A673 (cell line): ENCODE results near the gene CHIC2. TPM values are rescaled to one million over a fixed set of nuclear protein-coding genes. Genes with fewer than 3 reads are reported as not detected.

Source experiments
- BruUV-seq: library from RNA; stranded (reverse); fragments of 400-500 nt; replicated peaks from 2 replicates; lab custom pipeline; 2021; lab: Mats Ljungman, UMichigan
- CTCF ChIA-PET: fragments of 300-600 bp; sonication (Branson Sonifier 250); formaldehyde crosslinking; loops from one replicate; lab custom pipeline; 2022; ENCODE audit warnings: antibody characterized with exemption; lab: Charles Lee
- POLR2A ChIA-PET: fragments of 300-600 bp; sonication (Branson Sonifier 250); formaldehyde crosslinking; loops from one replicate; lab custom pipeline; 2022; ENCODE audit warnings: antibody characterized with exemption; ENCODE audit not compliant: low non-redundant PET; lab: Charles Lee
- DNase-seq: peaks from one replicate; pipeline ENCODE4 v3.0.0-alpha.2; 2015; ENCODE audit warnings: low spot score
- H3K27ac ChIP-seq: fragments of 200-600 bp; sonication (generic); 2 replicates; pipeline ENCODE4 v1.5.1; 2016; ENCODE audit warnings: mixed run types, low read depth, mild to moderate bottlenecking, mixed read lengths, antibody characterized with exemption, low read length; ENCODE audit not compliant: poor library complexity, severe bottlenecking
- H3K27me3 ChIP-seq: fragments of 200-600 bp; sonication (generic); replicated peaks from 2 replicates; pipeline ENCODE4 v1.6.1; 2017; ENCODE audit warnings: mixed run types, low read depth, mild to moderate bottlenecking, mixed read lengths, antibody characterized with exemption, low read length; ENCODE audit not compliant: insufficient read depth, poor library complexity
- H3K36me3 ChIP-seq: fragments of 200-600 bp; sonication (generic); 2 replicates; pipeline ENCODE4 v1.6.1; 2016; ENCODE audit warnings: mixed run types, mild to moderate bottlenecking, mixed read lengths, antibody characterized with exemption, low read length; ENCODE audit not compliant: insufficient read depth, poor library complexity, severe bottlenecking
- H3K4me1 ChIP-seq: fragments of 200-600 bp; sonication (generic); 2 replicates; pipeline ENCODE4 v1.6.1; 2017; ENCODE audit warnings: mixed run types, mild to moderate bottlenecking, mixed read lengths, antibody characterized with exemption, low read length; ENCODE audit not compliant: insufficient read depth, poor library complexity, severe bottlenecking
- H3K4me3 ChIP-seq: fragments of 200-600 bp; sonication (generic); 2 replicates; pipeline ENCODE4 v1.5.1; 2016; ENCODE audit warnings: low read depth, mixed run types, mild to moderate bottlenecking, mixed read lengths, low read length; ENCODE audit not compliant: poor library complexity, severe bottlenecking
- H3K9me3 ChIP-seq: fragments of 200-600 bp; sonication (generic); 2 replicates; pipeline ENCODE4 v1.6.1; 2016; ENCODE audit warnings: mixed run types, low read depth, mild to moderate bottlenecking, mixed read lengths, antibody characterized with exemption, low read length; ENCODE audit not compliant: poor library complexity, severe bottlenecking
- EZH2 ChIP-seq: fragments of 200-600 bp; sonication (generic); IDR thresholded peaks from 2 replicates; pipeline ENCODE4 v1.6.1; 2017; ENCODE audit warnings: borderline replicate concordance, low read depth, mild to moderate bottlenecking, mixed read lengths, antibody characterized with exemption, low read length; ENCODE audit not compliant: poor library complexity, severe bottlenecking
- intact Hi-C: fragments of 100-400 bp; cut with micrococcal nuclease; formaldehyde crosslinking; loops from one replicate; pipeline ENCODE4 v1.10.0; 2022; ENCODE audit not compliant: unreplicated experiment
- total RNA-seq: library from RNA; stranded (reverse); gene quantifications from 2 replicates; pipeline ENCODE4 v1.2.3, GENCODE V29; 2021
- TF ChIP-seq, protein P1 (sequence below): fragments of 300-800, 200-600 bp; sonication (generic); conservative IDR thresholded peaks from 2 replicates; pipeline ENCODE4 v1.5.1; 2017; ENCODE audit warnings: low read depth, mild to moderate bottlenecking, antibody characterized with exemption, low read length, moderate library complexity, mixed read lengths

Gene CHIC2
- total RNA-seq, 1 experiment from 2014 or later = 8.1 TPM

DNA sequence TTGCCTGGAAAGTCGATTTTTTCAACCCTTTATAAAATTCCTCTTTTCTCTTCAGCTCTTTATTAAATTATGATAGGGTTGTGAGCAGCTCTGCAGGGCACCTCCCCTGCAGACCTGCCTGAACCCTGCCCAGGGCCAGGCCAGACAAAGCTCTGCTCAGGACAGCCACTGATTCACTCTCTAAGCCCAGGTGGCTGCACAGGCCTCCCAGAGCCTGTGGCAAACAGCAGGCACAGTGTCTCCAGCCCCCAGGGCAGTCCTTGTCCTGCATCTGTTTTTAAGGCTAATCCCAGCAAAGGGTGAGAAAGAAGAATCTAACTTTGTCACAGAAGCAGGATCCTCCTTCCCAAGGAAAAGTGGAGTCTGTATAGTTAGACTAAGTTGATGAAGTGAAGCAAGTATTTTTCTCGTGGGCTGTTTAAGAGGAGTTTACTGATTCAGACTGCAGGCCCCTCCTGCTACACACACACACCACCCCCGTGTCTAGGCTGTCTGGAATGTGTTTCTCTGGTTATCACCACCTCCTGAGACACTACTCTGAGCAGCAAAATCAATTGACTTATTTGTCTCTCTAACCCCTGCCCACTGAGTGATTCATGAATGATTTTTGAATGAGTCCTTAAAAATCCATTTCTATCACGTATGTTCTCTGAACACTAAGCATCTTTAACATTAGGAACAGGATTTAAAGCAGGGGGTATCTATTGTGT is 101.7 kb downstream of the CHIC2 start:
- TF ChIP-seq EZH2 = no peak
- TF ChIP-seq, protein P1, sequence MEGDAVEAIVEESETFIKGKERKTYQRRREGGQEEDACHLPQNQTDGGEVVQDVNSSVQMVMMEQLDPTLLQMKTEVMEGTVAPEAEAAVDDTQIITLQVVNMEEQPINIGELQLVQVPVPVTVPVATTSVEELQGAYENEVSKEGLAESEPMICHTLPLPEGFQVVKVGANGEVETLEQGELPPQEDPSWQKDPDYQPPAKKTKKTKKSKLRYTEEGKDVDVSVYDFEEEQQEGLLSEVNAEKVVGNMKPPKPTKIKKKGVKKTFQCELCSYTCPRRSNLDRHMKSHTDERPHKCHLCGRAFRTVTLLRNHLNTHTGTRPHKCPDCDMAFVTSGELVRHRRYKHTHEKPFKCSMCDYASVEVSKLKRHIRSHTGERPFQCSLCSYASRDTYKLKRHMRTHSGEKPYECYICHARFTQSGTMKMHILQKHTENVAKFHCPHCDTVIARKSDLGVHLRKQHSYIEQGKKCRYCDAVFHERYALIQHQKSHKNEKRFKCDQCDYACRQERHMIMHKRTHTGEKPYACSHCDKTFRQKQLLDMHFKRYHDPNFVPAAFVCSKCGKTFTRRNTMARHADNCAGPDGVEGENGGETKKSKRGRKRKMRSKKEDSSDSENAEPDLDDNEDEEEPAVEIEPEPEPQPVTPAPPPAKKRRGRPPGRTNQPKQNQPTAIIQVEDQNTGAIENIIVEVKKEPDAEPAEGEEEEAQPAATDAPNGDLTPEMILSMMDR = no peak
- Histone ChIP-seq H3K27me3 (peaks cover 34% of the 10 kb centered on the region), H3K27ac (no peak overlapping the region), H3K9me3 (no peaks in the 10 kb centered on the region), H3K4me1 (peaks cover 4% of the 10 kb centered on the region), H3K36me3 (no peaks in the 10 kb centered on the region), H3K4me3 (no peak overlapping the region)
- POLR2A ChIA-PET = no interaction called here
- no peak for DNase-seq
- BruUV-seq = no TSS peak
- intact Hi-C loops = no loop called here
- CTCF ChIA-PET = no interaction called here

DNA sequence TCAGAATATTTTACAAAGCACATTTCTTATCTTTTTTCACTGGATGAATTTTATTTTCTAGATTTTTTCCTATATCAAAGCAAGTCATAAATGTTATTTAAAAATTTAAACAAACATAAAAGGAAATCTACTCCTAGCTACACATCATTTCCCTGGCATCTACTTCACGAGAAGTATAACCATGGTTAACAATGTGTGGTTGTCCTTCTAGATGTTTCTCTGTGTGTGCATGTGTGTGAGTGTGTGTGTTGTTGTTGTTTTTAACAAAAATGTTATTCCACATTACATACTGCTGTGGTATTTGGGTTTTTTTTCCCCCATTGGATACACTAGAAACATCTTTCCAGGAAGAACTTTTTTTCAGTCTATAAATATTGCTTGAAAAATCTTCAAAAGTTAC is 103.1 kb downstream of the CHIC2 start:
- CTCF ChIA-PET = no interaction called here

DNA sequence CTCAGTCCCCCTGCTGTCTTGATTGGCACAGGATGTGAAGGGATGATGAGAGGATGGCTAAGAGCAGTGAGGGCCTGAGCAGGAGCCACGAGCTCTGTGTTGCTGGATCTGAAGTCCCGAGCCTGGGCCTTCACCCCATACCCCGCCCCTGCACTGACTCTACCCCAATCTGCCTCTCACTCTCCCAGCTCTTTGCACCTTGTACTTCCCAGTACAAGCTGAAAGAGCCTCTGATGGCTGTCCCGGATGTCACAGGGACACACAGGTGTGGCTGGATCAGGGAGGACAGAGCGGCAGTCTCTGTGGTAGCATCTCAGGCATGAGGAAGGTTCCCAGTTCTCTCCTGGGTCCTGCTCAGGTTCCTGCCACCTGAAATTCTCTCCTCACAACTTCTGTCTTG is 103.6 kb downstream of the CHIC2 start:
- peaks cover 4% of the 10 kb centered on the region for H3K4me1 ChIP-seq
- DNase-seq = no peak
- no peaks in the 10 kb centered on the region for H3K9me3 ChIP-seq
- no TSS peak for BruUV-seq
- POLR2A ChIA-PET = no interaction called here
- peaks cover 33% of the 10 kb centered on the region for H3K27me3 ChIP-seq
- no peak overlapping the region for H3K27ac ChIP-seq
- no peak overlapping the region for H3K4me3 ChIP-seq
- CTCF ChIA-PET = no interaction called here
- intact Hi-C loops = no loop called here
- H3K36me3 ChIP-seq = no peaks in the 10 kb centered on the region
- TF ChIP-seq EZH2 = no peak
- TF ChIP-seq, protein P1 = no peak

More for the DNA sequence above, 103.1 kb downstream of the CHIC2 start:
- peaks cover 4% of the 10 kb centered on the region for H3K4me1 ChIP-seq
- peaks cover 35% of the 10 kb centered on the region for H3K27me3 ChIP-seq
- no peak for DNase-seq
- H3K4me3 ChIP-seq = no peak overlapping the region
- TF ChIP-seq, protein P1 = no peak
- TF ChIP-seq EZH2 = no peak
- no TSS peak for BruUV-seq
- no peaks in the 10 kb centered on the region for H3K9me3 ChIP-seq
- no peaks in the 10 kb centered on the region for H3K36me3 ChIP-seq
- H3K27ac ChIP-seq = no peak overlapping the region
- POLR2A ChIA-PET = no interaction called here
- intact Hi-C loops = no loop called here

Other genes starting within 250 kb of the CHIC2 start
- gene GSX2, start 35.6 kb upstream of the CHIC2 start, total RNA-seq = not detected in 2 replicates
- gene PDGFRA, start 164.7 kb upstream of the CHIC2 start, total RNA-seq = 0.24 and 0.66 TPM in 2 replicates